ENCODE results near the gene PSEN1.

The PSEN1 gene

DNA sequence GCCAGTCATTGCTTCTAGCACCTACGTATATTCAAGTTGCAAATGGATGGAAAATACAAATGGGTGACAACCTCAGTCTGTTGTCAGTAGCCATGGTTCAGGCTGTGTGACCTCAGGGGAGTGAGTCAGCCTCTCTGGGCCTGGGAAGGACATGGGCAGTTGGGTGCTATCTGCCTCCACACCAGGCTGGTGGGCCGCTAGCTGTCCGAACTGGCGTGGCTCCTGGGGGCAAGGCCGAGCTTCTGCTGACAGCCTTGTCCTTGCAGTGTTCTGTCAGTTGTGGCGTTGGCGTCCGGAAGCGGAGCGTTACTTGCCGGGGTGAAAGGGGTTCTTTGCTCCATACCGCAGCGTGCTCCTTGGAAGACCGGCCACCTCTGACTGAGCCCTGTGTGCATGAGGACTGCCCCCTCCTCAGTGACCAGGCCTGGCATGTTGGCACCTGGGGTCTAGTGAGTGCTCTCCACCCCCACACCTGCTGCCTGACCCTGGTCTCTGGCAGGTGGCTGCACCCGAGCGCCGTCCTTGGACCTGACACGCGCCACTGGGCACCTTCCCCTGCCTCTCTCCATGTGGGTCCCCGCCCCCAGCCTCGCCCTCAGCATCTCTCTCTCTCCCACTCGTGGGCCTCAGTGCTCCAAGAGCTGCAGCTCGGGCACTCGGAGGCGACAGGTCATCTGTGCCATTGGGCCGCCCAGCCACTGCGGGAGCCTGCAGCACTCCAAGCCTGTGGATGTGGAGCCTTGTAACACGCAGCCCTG is 118.1 kb downstream of the PSEN1 start:
- DNase-seq (ENCODE audit: low read depth) = no peak

DNA sequence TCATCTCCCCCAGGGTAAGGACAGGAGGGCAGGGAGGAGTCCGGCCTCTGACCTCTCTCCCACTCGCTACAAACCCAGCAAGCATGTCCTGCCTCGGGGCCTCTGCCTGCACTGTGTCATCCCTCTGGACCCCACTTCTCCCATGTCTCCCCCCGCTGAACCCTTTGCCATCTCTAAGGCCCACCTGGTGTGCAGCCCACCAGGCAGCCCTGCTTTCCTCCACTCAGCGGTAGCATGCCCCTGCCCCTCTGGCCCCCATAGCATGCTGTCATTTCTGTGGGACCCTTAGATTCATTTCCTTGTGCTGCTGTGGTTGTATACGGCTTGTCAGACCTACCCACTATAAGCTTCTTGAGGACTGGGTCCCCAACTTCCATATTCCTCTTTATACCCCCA is 118.7 kb downstream of the PSEN1 start:
- DNase-seq (ENCODE audit: low read depth) = no peak

DNA sequence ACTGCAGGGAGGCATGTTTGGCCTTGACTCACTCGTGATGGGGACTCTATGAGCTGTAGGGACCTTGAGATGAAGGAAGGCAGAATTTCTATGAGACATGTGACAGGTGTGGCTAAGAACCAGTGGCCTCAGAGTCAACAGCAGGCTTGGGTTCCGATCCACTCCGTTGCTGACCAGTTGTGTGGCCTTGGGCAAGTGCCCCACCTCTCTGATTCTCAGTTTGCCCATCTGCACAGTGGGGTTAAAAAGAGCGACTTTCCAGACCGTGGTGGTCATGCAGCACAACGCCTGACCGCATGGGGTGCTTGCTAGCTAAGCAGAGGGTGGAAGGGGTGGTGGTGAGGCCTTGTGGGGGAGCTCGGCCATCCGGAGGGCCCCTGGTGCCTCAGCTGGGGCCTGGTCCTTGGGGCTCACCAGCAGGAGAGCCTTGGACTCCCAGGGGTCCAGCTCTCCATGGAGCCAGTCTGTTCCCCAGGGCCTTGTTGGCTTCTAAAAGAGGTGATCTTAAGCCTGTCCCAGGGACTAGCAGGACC is 119.5 kb downstream of the PSEN1 start:
- DNase-seq (ENCODE audit: low read depth) = no peak

DNA sequence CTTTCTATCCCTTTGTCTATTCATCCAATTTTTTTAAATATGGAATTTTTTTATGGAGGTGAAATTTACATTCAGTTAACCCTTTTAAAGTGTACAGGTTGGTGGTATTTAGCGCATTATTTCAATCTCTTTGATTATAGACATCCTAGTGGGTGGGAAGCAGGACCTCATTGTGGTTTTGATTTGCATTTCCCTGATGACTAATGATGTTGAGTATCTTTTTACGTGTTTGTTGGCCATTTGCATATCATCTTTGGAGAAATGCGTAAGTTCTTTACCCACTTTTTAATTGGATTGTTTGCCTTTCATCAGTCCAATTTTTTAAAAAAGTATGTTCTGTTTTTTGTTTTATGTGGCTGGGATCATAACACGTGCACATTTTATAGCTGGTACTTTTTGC is 121.8 kb downstream of the PSEN1 start:
- DNase-seq (ENCODE audit: low read depth) = no peak

DNA sequence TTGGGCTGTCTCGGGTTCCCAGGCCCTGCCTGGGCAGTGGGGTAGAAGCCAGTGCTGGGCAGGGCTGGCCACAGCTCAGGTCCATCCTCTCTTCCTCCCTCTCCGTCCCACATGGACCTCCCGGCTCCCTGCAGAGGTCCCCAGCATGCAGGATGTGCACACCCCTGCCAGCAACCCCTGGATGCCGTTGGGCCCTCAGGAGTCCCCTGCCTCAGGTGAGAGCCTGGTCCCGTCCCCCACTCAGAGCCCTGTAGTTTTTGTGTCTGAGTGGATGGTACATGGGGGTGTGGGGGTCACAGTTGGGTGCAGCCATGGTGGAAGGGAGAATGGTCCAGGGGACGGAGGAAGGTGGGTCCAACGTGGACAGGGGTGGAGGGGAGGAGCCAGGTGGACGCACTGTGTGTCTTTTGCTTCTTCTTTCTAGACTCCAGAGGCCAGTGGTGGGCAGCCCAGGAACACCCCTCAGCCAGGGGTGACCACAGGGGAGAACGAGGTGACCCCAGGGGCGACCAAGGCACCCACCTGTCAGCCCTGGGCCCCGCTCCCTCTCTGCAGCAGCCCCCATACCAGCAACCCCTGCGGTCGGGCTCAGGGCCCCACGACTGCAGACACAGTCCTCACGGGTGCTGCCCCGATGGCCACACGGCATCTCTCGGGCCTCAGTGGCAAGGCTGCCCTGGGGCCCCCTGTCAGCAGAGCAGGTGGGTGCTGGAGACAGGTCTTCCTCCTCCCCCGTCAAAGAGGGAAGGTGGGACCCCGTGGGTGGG is 122.7 kb downstream of the PSEN1 start:
- no peak for DNase-seq (ENCODE audit: low read depth)

DNA sequence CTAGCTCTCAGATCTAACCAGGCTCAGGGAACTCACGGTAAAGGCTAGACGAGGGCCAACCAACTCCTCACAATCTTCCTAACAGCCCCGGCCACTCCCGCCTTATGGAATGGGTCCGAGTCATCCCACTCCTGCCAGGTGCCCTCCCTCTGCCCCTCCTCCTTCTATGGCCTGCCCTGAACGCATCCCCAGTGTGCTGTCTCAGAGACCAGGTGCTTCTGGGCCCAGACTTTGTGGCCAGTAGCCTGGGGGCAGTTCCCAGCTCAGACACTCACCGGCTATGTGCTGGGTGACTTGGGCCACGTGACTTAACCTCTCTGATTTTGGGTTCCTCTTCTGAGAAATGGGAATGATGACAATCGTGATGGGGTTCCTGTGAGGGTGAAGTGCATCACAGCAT is 123.5 kb downstream of the PSEN1 start:
- no peak for DNase-seq (ENCODE audit: low read depth)

DNA sequence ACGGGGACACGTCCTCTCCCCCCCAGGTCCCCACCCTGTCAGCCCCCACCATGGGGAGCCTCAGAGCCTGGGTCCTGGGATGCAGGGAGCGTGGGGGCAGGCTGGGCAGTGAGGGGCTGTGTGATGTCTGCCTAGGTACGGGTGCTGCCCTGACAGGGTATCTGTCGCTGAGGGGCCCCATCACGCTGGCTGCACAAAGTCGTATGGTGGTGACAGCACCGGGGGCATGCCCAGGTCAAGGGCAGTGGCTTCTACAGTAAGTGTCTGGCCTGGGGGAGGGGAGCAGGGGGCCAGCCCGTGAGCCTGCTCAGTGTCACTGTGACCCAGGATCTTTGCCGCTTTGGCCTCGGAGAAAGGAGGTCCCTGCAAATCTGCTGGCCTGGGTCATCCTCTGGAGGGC is 124.3 kb downstream of the PSEN1 start:
- no peak for DNase-seq (ENCODE audit: low read depth)

DNA sequence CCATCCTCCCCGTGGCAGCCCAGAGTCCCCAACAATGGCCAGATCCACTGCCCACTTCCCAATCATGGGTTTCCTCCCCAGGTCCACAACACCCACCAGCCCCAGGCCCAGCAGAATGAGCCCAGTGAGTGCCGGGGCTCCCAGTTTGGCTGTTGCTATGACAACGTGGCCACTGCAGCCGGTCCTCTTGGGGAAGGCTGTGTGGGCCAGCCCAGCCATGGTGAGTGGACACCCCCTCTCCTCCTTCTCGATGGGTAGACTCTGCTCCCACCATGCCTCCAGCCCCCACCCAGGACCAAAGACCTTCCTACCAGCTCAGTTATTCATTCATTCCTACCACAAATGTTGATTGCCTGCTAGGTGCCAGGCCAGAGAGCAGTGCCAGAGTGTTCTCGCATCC is 124.8 kb downstream of the PSEN1 start:
- DNase-seq (ENCODE audit: low read depth) = no peak

DNA sequence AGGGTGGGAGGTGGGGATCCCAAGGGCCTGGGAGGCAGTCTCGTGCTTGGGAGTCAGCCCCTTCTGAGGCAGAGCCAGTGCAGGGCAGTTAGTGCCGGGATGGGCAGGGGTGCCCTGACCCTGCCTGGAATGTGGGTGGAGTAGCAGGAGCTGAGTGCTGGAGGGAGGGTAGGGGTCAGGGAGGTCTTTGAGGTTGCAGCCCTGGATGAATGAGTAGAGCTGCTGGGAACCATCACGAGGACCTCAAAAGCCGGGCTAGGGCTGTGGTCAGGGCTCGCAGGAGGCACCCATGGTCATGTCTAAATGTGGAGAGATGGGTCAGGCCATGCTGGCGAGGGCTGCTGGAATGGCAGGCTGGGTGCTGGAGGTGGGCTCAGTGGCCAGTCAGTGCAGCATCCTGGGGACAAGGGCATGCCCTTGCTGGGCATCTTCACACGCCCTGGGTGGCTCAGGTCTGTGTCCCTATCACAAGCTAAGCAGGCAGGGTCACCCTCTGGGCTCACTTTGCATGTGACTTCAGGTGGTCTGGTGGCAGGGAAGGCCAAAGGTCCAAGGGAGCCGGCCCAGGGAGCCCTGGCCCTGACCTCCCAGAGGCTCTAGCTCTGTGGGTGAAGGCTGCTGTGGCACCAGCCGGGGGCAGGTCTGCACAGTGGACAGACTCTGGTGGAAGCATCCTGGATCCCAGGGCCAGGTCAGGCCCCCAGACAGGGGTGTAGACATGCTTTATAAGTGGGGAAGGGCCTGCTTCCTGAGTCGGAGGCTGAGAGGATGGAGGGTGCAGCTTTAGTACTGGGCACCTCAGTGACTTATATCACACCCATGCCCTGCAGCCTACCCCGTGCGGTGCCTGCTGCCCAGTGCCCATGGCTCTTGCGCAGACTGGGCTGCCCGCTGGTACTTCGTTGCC is 125.5 kb downstream of the PSEN1 start:
- no peak for DNase-seq (ENCODE audit: low read depth)

DNA sequence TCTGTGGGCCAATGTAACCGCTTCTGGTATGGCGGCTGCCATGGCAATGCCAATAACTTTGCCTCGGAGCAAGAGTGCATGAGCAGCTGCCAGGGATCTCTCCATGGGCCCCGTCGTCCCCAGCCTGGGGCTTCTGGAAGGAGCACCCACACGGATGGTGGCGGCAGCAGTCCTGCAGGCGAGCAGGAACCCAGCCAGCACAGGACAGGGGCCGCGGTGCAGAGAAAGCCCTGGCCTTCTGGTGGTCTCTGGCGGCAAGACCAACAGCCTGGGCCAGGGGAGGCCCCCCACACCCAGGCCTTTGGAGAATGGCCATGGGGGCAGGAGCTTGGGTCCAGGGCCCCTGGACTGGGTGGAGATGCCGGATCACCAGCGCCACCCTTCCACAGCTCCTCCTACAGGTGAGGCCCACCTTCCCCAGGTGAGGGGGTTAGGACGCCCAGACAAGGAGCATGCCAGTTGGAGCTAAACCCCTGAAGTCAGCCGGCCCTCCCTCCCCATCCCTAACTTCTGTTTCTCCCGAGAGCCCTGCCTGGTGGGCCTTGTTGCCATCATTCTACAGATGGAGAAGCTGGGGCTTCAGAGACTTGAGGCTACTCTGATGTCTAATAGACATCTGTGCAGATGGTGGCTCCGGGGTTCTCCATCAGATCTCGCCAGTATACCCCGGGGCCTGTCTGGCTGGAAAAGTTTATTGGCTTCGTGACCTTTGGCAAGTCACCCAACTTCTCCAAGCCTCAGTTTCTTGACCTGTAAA is 126.3 kb downstream of the PSEN1 start:
- no peak for DNase-seq (ENCODE audit: low read depth)

DNA sequence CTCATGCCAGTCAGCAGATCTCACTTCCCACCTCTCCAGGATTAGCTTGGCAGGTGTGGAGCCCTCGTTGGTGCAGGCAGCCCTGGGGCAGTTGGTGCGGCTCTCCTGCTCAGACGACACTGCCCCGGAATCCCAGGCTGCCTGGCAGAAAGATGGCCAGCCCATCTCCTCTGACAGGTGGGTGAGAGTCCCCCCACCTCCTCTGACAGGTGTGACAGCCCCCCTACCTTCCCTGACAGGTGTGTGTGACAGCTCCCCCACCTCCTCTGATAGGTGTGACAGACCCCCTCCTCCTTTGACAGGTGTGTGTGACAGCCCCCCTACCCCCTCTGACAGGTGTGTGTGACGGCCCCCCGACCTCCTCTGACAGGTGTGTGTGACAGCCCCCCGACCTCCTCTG is 127.3 kb downstream of the PSEN1 start:
- DNase-seq (ENCODE audit: low read depth) = no peak

DNA sequence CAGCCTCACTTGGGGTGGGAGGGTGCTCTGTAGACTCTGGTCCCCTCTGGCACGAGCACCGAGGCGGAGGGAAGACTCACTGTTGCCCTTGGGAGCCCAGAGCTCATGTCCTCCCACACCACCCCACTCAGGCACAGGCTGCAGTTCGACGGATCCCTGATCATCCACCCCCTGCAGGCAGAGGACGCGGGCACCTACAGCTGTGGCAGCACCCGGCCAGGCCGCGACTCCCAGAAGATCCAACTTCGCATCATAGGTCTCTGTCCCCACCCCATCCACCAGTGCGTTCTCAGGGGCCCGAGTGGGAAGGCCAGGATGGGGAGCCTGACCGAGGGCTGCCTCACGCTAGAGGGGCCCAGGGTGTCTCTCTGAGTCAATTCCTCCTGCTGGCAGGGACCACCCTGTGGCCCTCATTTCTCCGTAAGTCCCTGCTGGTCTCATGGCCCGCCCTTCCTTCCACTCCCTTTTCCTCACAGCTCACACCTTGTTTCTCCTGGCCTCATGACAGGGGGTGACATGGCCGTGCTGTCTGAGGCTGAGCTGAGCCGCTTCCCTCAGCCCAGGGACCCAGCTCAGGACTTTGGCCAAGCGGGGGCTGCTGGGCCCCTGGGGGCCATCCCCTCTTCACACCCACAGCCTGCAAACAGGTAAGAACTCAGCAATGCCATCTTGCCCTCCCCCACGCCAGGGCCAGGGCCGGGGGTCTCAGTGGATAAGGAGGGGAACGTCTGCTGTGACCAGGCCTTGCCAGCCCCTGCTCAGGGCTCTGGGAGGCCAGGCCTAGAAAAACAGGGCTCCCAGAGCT is 128.0 kb downstream of the PSEN1 start:
- DNase-seq (ENCODE audit: low read depth) = no peak

DNA sequence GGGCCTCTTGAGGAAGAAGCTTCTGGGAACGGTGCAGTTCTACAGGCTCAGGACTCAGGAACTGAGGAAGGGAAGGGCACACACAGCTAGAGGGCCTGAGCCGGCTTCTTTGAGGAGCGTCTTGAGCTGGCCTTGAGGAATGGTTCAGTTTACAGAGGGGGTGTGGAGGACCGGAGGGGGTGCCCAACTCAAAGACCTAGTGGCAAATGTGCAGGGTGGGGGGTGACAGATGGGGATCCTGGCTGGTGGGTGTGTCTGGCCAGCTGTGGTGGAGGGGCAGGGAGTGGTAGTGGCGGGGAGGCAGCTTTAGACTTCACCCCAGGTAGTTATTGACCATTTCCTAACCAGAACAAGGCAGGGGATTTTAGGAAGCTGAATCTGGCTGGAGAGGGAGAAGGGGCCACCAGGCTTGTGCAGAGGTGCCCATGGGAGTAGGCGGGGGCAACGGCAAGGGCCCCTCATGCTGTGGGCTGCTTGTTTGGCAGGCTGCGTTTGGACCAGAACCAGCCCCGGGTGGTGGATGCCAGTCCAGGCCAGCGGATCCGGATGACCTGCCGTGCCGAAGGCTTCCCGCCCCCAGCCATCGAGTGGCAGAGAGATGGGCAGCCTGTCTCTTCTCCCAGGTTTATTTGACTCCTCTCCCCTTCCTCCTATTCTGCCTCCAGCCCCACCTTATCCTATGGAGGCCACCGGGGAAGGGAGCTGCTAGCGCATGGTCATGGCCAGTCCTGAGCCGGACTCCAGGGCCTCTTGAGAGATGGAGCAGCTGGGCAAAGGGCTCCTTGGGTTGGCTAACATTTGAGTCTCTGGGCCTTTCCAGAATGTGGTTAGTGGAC is 128.8 kb downstream of the PSEN1 start:
- no peak for DNase-seq (ENCODE audit: low read depth)

DNA sequence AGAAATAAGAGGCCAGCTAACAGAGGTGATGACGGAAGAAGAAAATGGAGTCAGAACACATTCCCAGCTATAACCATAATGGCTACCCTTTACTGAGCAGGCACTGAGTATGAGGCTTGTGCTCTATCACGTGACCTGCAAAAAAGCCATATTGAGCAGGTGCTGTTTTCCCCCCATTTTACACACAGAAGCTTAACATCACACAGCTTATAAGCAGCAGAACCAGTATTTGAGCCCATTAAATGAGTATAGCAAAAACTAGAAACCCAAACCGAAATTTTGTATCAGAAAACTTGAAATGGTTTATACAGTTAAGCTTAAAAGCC is 129.4 kb downstream of the PSEN1 start:
- no peak for DNase-seq (ENCODE audit: low read depth)

DNA sequence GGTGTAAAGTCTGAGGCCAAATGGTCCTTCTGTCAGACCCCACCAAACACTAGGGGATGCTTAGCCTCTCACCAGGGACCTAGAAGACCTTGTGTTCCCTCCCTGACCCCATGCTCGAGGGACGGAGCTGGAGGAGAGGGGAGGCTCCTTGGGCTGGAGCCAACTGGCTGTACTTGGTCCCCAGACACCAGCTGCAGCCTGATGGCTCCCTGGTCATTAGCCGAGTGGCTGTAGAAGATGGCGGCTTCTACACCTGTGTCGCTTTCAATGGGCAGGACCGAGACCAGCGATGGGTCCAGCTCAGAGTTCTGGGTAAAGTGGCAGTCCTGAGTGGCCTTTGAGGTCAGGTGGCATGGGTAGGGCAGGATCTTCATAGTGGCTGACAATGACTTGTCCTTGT is 130.0 kb downstream of the PSEN1 start:
- no peak for DNase-seq (ENCODE audit: low read depth)

DNA sequence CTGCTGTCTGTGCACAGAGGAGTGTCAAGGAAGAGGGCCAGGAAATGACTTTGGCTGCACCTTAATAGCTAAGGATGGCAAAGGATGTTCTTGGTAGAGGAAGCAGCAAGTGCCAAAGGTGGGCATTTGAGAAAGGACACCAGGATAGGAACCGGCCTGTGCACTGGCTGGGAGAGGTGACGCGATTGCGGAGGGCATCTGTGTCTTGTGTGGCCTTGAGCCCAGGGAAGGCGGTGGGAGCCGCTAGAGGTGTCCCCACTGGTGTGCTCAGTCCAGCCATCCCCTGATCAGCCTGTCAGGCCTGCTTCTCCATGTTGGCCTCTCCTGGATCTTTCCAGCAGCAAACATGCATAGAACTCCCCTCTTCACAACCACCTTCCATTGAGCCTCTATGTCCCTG is 131.2 kb downstream of the PSEN1 start:
- DNase-seq (ENCODE audit: low read depth) = no peak

DNA sequence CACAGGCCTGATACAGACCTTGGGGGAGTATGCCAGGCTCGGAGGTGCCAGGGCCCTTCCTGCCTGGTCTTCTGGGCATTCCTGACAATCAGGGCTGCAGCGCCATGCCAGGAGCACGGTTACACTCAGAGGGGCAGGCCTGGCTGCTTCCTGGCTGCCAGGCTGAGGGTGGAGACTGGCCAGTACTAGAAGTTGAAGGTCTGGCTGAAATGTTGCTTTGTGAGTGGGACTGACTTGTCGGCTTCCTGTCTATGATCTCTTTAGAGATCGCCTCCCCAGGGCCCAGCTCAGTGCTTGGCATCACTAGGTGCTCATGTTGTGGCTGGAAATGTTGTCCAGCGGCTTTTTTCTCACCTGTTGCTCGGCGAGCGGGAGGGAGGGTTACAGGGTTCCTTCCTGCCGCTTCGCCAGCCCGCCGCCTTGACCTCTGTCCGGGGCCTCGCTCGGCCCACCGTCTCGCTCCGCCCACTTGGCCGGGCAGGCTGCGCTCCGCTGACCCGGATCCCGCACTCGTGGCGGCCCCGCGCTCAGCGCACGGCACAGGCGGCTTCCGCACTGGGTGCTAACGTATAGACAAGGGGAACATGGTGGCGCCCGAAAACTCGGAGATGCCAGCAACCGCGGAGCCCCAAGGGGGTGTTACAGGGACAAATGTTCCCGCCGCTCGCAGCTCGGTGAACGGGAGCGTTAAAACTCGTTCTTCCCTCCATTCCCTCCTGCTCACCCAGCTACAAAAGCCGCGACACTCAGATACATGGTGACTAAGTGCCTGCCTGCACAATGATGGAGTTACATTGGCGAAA is 133.6 kb downstream of the PSEN1 start:
- no peak for DNase-seq (ENCODE audit: low read depth)

DNA sequence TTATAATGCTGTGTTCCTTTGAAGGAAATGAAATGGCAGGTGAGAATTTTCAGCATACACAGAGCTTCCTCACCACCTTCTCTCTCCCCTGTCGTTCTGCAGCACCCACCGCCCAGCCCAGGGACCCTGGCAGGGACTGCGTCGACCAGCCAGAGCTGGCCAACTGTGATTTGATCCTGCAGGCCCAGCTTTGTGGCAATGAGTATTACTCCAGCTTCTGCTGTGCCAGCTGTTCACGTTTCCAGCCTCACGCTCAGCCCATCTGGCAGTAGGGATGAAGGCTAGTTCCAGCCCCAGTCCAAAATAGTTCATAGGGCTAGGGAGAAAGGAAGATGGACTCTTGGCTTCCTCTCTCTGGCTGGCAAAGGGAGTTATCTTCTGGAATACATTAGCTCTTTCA is 136.1 kb downstream of the PSEN1 start:
- no peak for DNase-seq (ENCODE audit: low read depth)

Data from activated T-cell treated with anti-CD3 and anti-CD28 coated beads for 1 hour (primary cell).